Neuronal stem cell (in vitro differentiated cells): ENCODE results near the gene LGR6.
"Not testable (repeated sequence)": the region's sequence is repeated elsewhere in the genome, so short reads cannot be mapped to it uniquely, and the experiment has no call there.

ENCODE experiments used
- DNase-seq: peaks from one replicate; pipeline ENCODE4 v3.0.0-alpha.2; 2013; ENCODE audit warnings: low spot score
- H2AFZ ChIP-seq: one replicate; pipeline ENCODE4 v1.6.1; 2013; ENCODE audit warnings: mild to moderate bottlenecking, low read length, inconsistent platforms
- H2AK5ac ChIP-seq: 2 replicates; pipeline ENCODE4 v1.6.1; 2013; ENCODE audit warnings: low read depth, mild to moderate bottlenecking, inconsistent platforms, low read length, moderate library complexity, mixed read lengths
- H2BK120ac ChIP-seq: 2 replicates; pipeline ENCODE4 v1.6.1; 2013; ENCODE audit warnings: low read depth, mild to moderate bottlenecking, inconsistent platforms, low read length, moderate library complexity, mixed read lengths
- H2BK12ac ChIP-seq: one replicate; pipeline ENCODE4 v1.6.1; 2013; ENCODE audit warnings: low read length, inconsistent platforms
- H2BK15ac ChIP-seq: 2 replicates; pipeline ENCODE4 v1.6.1; 2013; ENCODE audit warnings: mild to moderate bottlenecking, low read length, inconsistent platforms, mixed read lengths
- H2BK5ac ChIP-seq: one replicate; pipeline ENCODE4 v1.6.1; 2013; ENCODE audit warnings: inconsistent platforms, mild to moderate bottlenecking, low read length, moderate library complexity
- H3K14ac ChIP-seq: one replicate; pipeline ENCODE4 v1.6.1; 2013; ENCODE audit warnings: low read length, inconsistent platforms
- H3K18ac ChIP-seq: 2 replicates; pipeline ENCODE4 v1.6.1; 2013; ENCODE audit warnings: low read length, inconsistent platforms
- H3K23ac ChIP-seq: 2 replicates; pipeline ENCODE4 v1.6.1; 2013; ENCODE audit warnings: low read depth, mild to moderate bottlenecking, mixed read lengths, low read length, inconsistent platforms; ENCODE audit not compliant: poor library complexity
- H3K27ac ChIP-seq: replicated peaks from 3 replicates; pipeline ENCODE4 v1.5.1; 2013; ENCODE audit warnings: low read length, inconsistent platforms
- H3K27me3 ChIP-seq, 3 experiments: 2 replicates each; pipeline ENCODE4 v1.6.1; 2013; ENCODE audit warnings: low read length in 3 of 3, mild to moderate bottlenecking in 2 of 3, inconsistent platforms in 1 of 3, low read depth in 1 of 3, mixed read lengths in 1 of 3, moderate library complexity in 1 of 3; ENCODE audit not compliant: control insufficient read depth in 3 of 3, insufficient read depth in 3 of 3
- H3K36me3 ChIP-seq, 2 donors: replicated peaks in 1 of 2; 2 replicates each; pipeline ENCODE4 v1.6.1; 2013; ENCODE audit warnings: low read length in 2 of 2; ENCODE audit not compliant: control insufficient read depth in 2 of 2, insufficient read depth in 2 of 2
- H3K4ac ChIP-seq: 2 replicates; pipeline ENCODE4 v1.6.1; 2013; ENCODE audit warnings: inconsistent platforms, mild to moderate bottlenecking, low read length, moderate library complexity
- H3K4me1 ChIP-seq, 2 donors: 1 replicate in 1 of 2; 2 replicates in 1 of 2; pipeline ENCODE4 v1.6.1; 2013; ENCODE audit warnings: low read length in 2 of 2, low read depth in 1 of 2; ENCODE audit not compliant: control insufficient read depth in 2 of 2, insufficient read depth in 1 of 2
- H3K4me2 ChIP-seq: one replicate; pipeline ENCODE4 v1.6.1; 2013; ENCODE audit warnings: mild to moderate bottlenecking, low read length, inconsistent platforms; ENCODE audit not compliant: insufficient read depth, poor library complexity, severe bottlenecking
- H3K4me3 ChIP-seq, 2 donors: 2 replicates each; pipeline ENCODE4 v1.5.1; 2013; ENCODE audit warnings: low read length in 2 of 2, mild to moderate bottlenecking in 2 of 2, inconsistent platforms in 1 of 2, moderate library complexity in 1 of 2
- H3K79me1 ChIP-seq: one replicate; pipeline ENCODE4 v1.6.1; 2013; ENCODE audit warnings: low read depth, mild to moderate bottlenecking, inconsistent platforms, low read length, moderate library complexity
- H3K9ac ChIP-seq: one replicate; pipeline ENCODE4 v1.6.1; 2013; ENCODE audit warnings: mild to moderate bottlenecking, low read depth, low read length, inconsistent platforms; ENCODE audit not compliant: poor library complexity
- H3K9me3 ChIP-seq, 2 donors: replicated peaks in 1 of 2; 2 replicates each; pipeline versions ENCODE3 to v1.6.1; 2013; ENCODE audit warnings: low read length in 2 of 2, mild to moderate bottlenecking in 2 of 2, inconsistent platforms in 1 of 2, low read depth in 1 of 2, mixed read lengths in 1 of 2, moderate library complexity in 1 of 2; ENCODE audit not compliant: control insufficient read depth in 2 of 2, insufficient read depth in 1 of 2
- H4K8ac ChIP-seq: one replicate; pipeline ENCODE4 v1.6.1; 2013; ENCODE audit warnings: low read depth, mild to moderate bottlenecking, inconsistent platforms, low read length, moderate library complexity
- H4K91ac ChIP-seq: one replicate; pipeline ENCODE4 v1.6.1; 2013; ENCODE audit warnings: low read length, low read depth, mild to moderate bottlenecking, inconsistent platforms; ENCODE audit not compliant: poor library complexity
- WGBS, 2 donors: extraction: QIAGEN DNeasy Blood & Tissue Kit; methylation state at CpG; one replicate each; pipeline ENCODE4 v1.1.7; 2013; ENCODE audit warnings: missing lambda C conversion rate in 2 of 2, mixed read lengths in 1 of 2; ENCODE audit not compliant: insufficient read length in 2 of 2, insufficient replicate concordance in 1 of 2; ENCODE audit errors: extremely low coverage in 2 of 2; 5-methylcytosine and 5-hydroxymethylcytosine counted together

The LGR6 gene

DNA sequence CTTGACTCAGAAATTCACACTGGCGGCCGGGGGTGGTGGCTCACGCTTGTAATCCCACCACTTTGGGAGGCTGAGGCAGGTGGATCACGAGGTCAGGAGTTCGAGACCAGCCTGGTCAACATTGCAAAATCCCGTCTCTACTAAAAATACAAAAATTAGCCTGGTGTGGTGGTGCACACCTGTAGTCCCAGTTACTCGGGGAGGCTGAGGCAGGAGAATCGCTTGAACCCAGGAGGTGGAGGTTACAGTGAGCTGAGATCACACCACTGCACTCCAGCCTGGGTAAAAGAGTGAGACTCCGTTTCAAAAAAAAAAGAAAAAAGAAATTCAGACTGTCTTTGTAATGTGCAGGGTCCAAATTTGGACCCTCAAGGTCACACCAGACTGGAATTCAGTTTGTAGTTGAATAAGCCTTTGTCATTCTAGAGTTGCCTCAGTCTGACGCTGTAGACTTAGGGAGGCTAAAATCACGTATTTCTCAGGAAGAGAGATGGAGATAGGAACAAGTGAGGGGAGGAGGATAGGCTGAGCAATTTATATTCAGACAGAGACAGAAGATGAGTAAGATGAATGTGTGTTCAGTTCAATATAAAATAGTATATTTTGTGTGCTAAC lies 159.1 kb downstream of the LGR6 start:
- H4K91ac ChIP-seq, H3K9ac ChIP-seq, H3K14ac ChIP-seq, H3K79me1 ChIP-seq, H2BK120ac ChIP-seq, H3K9me3 ChIP-seq, H3K27ac ChIP-seq, H3K27me3 ChIP-seq, H2AK5ac ChIP-seq, H3K4ac ChIP-seq, H2BK15ac ChIP-seq, H3K4me3 ChIP-seq, H3K23ac ChIP-seq, H4K8ac ChIP-seq, H3K36me3 ChIP-seq, H3K18ac ChIP-seq, H2BK5ac ChIP-seq, H2BK12ac ChIP-seq, DNase-seq, H3K4me2 ChIP-seq, H3K4me1 ChIP-seq, H2AFZ ChIP-seq: not testable (repeated sequence)
- no CpG with 5 or more reads among the region's 11 CpGs for WGBS, 2 donors

DNA sequence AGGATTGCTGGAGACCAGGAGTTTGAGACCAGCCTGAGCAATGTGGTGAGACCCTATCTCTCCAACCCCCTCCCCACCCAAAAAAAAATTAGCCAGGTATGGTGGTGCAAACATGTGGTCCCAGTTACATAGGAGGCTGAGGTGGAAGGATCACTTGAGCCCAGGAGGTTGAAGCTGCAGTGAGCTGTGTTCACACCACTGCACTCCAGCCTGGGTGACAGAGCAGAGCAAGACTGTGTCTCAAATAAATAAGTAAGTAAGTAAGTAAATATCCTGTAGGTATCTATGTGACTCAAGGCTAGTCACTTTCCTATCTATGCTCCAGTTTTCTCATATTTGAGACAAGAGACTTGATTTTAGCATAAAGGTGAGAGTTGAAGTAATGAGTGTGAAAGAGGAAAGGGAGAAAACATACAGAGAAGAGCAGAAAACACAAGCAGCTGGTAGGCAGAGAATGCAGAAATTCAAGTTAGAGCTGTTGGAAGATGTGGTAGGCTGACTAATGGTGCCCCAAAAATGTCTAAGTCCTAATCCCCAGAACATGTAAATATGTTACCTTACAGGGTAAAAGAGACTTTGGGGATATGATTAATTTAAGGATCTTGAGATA lies 162.4 kb downstream of the LGR6 start:
- Histone ChIP-seq H2AK5ac (no peak overlapping the region), H2AFZ (no peak overlapping the region), H3K4me3 (no peak overlapping the region), H3K23ac (no peak overlapping the region), H2BK120ac (no peak overlapping the region), H3K18ac (no peak overlapping the region), H3K27ac (no peak overlapping the region), H3K4ac (no peak overlapping the region), H3K14ac (no peak overlapping the region), H3K27me3 (no peaks in the 10 kb centered on the region), H2BK5ac (no peak overlapping the region), H3K36me3 (no peaks in the 10 kb centered on the region), H3K9me3 (no peaks in the 10 kb centered on the region), H4K8ac (no peak overlapping the region), H2BK12ac (no peak overlapping the region), H4K91ac (no peak overlapping the region), H3K4me1 (peaks cover 0 to 3% of the 10 kb centered on the region in 2 donors), H3K4me2 (no peak overlapping the region), H3K9ac (no peak overlapping the region), H2BK15ac (no peak overlapping the region), H3K79me1 (no peaks in the 10 kb centered on the region)
- no peak for DNase-seq

DNA sequence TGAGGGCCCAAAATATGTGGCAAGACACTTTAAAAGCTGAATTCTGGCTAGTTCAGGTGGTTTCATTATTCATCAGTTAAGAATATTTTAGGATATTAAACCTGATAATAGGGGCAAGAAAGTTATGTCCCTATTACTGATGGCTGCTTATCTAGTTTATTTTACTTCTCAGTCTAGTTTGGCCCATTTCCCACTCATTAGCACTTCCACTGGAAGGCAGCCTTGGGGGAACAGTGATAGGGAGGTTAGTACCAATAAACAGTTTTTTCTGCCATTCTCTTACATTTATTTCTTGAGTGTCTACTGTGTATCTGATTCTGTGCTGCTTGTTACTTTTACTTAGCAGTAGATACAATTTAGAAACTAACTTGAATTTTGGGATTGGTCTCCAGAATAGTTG lies 163.9 kb downstream of the LGR6 start:
- no peak overlapping the region for H2AFZ ChIP-seq
- H3K36me3 ChIP-seq = no peaks in the 10 kb centered on the region
- H2BK5ac ChIP-seq = no peak overlapping the region
- no peak overlapping the region for H2BK12ac ChIP-seq
- H3K4me1 ChIP-seq = peaks cover 0 to 9% of the 10 kb centered on the region in 2 donors
- H2AK5ac ChIP-seq = no peak overlapping the region
- H3K4me2 ChIP-seq = no peak overlapping the region
- H3K9me3 ChIP-seq = no peaks in the 10 kb centered on the region
- DNase-seq = no peak
- no peak overlapping the region for H3K18ac ChIP-seq
- no peak overlapping the region for H3K4me3 ChIP-seq
- H2BK120ac ChIP-seq = no peak overlapping the region
- H4K8ac ChIP-seq = no peak overlapping the region
- no peaks in the 10 kb centered on the region for H3K27me3 ChIP-seq
- H3K23ac ChIP-seq = no peak overlapping the region
- no peak overlapping the region for H3K27ac ChIP-seq
- H2BK15ac ChIP-seq = no peak overlapping the region
- no peak overlapping the region for H3K9ac ChIP-seq
- H4K91ac ChIP-seq = no peak overlapping the region
- H3K79me1 ChIP-seq = no peaks in the 10 kb centered on the region
- no peak overlapping the region for H3K14ac ChIP-seq
- no peak overlapping the region for H3K4ac ChIP-seq

- no peak overlapping the region for H2AK5ac ChIP-seq
- no peak overlapping the region for H2BK15ac ChIP-seq
- no CpG with 5 or more reads among the region's 2 CpGs for WGBS, 2 donors
Measured at GRCh38 chr1:202361224-202361623, 167.6 kb downstream of the LGR6 start.

More at GRCh38 chr1:202361224-202361623, 167.6 kb downstream of the LGR6 start:
- no peaks in the 10 kb centered on the region for H3K36me3 ChIP-seq
- H2BK120ac ChIP-seq = no peak overlapping the region
- H3K4me3 ChIP-seq = no peak overlapping the region
- no peaks in the 10 kb centered on the region for H3K9me3 ChIP-seq
- H3K4me2 ChIP-seq = no peak overlapping the region
- H3K23ac ChIP-seq = no peak overlapping the region
- H3K27me3 ChIP-seq = no peaks in the 10 kb centered on the region
- no peak overlapping the region for H3K18ac ChIP-seq
- no peak overlapping the region for H2AFZ ChIP-seq
- no peak overlapping the region for H2BK12ac ChIP-seq
- no peak overlapping the region for H3K4ac ChIP-seq
- no peak overlapping the region for H3K9ac ChIP-seq
- peaks cover 0 to 6% of the 10 kb centered on the region in 2 donors for H3K4me1 ChIP-seq
- no peak overlapping the region for H4K8ac ChIP-seq
- no peak overlapping the region for H3K14ac ChIP-seq
- no peak overlapping the region for H2BK5ac ChIP-seq
- no peak for DNase-seq
- no peak overlapping the region for H3K27ac ChIP-seq
- H4K91ac ChIP-seq = no peak overlapping the region
- no peaks in the 10 kb centered on the region for H3K79me1 ChIP-seq
